ENCODE results near the gene AGBL4. TPM values are rescaled to one million over a fixed set of nuclear protein-coding genes. Genes with fewer than 3 reads are reported as not detected.

The AGBL4 gene
- total RNA-seq, 1 donor from 2014 or later = 0.16 TPM

- no peak for ATAC-seq (ENCODE audit: poor library complexity)
- DNase-seq = no peak
- intact Hi-C loops (cut with DNase I) = no loop called here
Observed at GRCh38 chr1:49526672-49527071, 497.1 kb downstream of the AGBL4 start.

GRCh38 chr1:49523764-49524163 lies 500.0 kb downstream of the AGBL4 start:
- DNase-seq (no peak), ATAC-seq (ENCODE audit: poor library complexity) (no peak)
- intact Hi-C loops (cut with DNase I) = no loop called here

- intact Hi-C loops (cut with DNase I) = no loop called here
- no peak for DNase-seq
- no peak for ATAC-seq (ENCODE audit: poor library complexity)
Observed at GRCh38 chr1:49466961-49467360, 556.8 kb downstream of the AGBL4 start.

GRCh38 chr1:49465486-49466185 lies 558.1 kb downstream of the AGBL4 start:
- ATAC-seq (ENCODE audit: poor library complexity) = no peak
- intact Hi-C loops (cut with DNase I) = no loop called here

GRCh38 chr1:49448200-49448599 lies 575.6 kb downstream of the AGBL4 start:
- no peak for ATAC-seq (ENCODE audit: poor library complexity)
- intact Hi-C loops (cut with DNase I) = no loop called here
- DNase-seq = no peak

More at GRCh38 chr1:49465486-49466185, 558.1 kb downstream of the AGBL4 start:
- no peak for DNase-seq

- DNase-seq (no peak), ATAC-seq (ENCODE audit: poor library complexity) (no peak)
- intact Hi-C loops (cut with DNase I) = no loop called here
Observed at GRCh38 chr1:49436865-49437264, 586.9 kb downstream of the AGBL4 start.

- no peak for DNase-seq
- intact Hi-C loops (cut with DNase I) = no loop called here
- ATAC-seq (ENCODE audit: poor library complexity) = no peak
Observed at GRCh38 chr1:49435291-49435690, 588.5 kb downstream of the AGBL4 start.

GRCh38 chr1:49424782-49425181 lies 599.0 kb downstream of the AGBL4 start:
- ATAC-seq (ENCODE audit: poor library complexity) (no peak), DNase-seq (no peak)
- intact Hi-C loops (cut with DNase I) = no loop called here

- intact Hi-C loops (cut with DNase I) = no loop called here
Observed at GRCh38 chr1:49416758-49417157, 607.0 kb downstream of the AGBL4 start.

GRCh38 chr1:49408346-49408745 lies 615.4 kb downstream of the AGBL4 start:
- intact Hi-C loops (cut with DNase I) = no loop called here
- no peak for ATAC-seq (ENCODE audit: poor library complexity)

More at GRCh38 chr1:49416758-49417157, 607.0 kb downstream of the AGBL4 start:
- ATAC-seq (ENCODE audit: poor library complexity) (no peak), DNase-seq (no peak)

GRCh38 chr1:49397086-49397485 lies 626.7 kb downstream of the AGBL4 start:
- intact Hi-C loops (cut with DNase I) = no loop called here
- ATAC-seq (ENCODE audit: poor library complexity) = no peak
- DNase-seq = no peak

More at GRCh38 chr1:49408346-49408745, 615.4 kb downstream of the AGBL4 start:
- DNase-seq = no peak

GRCh38 chr1:49394200-49394599 lies 629.6 kb downstream of the AGBL4 start:
- no peak for ATAC-seq (ENCODE audit: poor library complexity)
- DNase-seq = no peak
- intact Hi-C loops (cut with DNase I) = no loop called here

- intact Hi-C loops (cut with DNase I) = no loop called here
Observed at GRCh38 chr1:49389699-49390098, 634.1 kb downstream of the AGBL4 start.

GRCh38 chr1:49364676-49365075 lies 659.1 kb downstream of the AGBL4 start:
- ATAC-seq (ENCODE audit: poor library complexity) (no peak), DNase-seq (no peak)
- intact Hi-C loops (cut with DNase I) = no loop called here

More at GRCh38 chr1:49389699-49390098, 634.1 kb downstream of the AGBL4 start:
- no peak for DNase-seq
- no peak for ATAC-seq (ENCODE audit: poor library complexity)

GRCh38 chr1:49363628-49364027 lies 660.1 kb downstream of the AGBL4 start:
- intact Hi-C loops (cut with DNase I) = no loop called here
- ATAC-seq (ENCODE audit: poor library complexity) (no peak), DNase-seq (no peak)

- DNase-seq = no peak
- intact Hi-C loops (cut with DNase I) = no loop called here
- no peak for ATAC-seq (ENCODE audit: poor library complexity)
Observed at GRCh38 chr1:49358036-49358435, 665.7 kb downstream of the AGBL4 start.

- ATAC-seq (ENCODE audit: poor library complexity) (no peak), DNase-seq (no peak)
- intact Hi-C loops (cut with DNase I) = no loop called here
Observed at GRCh38 chr1:49356594-49356993, 667.2 kb downstream of the AGBL4 start.

- no peak for ATAC-seq (ENCODE audit: poor library complexity)
- no peak for DNase-seq
- intact Hi-C loops (cut with DNase I) = no loop called here
Observed at GRCh38 chr1:49351768-49352167, 672.0 kb downstream of the AGBL4 start.

GRCh38 chr1:49346767-49347349 lies 676.9 kb downstream of the AGBL4 start:
- no peak for ATAC-seq (ENCODE audit: poor library complexity)
- no peak for DNase-seq
- intact Hi-C loops (cut with DNase I) = no loop called here

GRCh38 chr1:49340576-49340975 lies 683.2 kb downstream of the AGBL4 start:
- intact Hi-C loops (cut with DNase I) = no loop called here
- DNase-seq = no peak
- no peak for ATAC-seq (ENCODE audit: poor library complexity)
